ENCODE results near the gene GCSAML.

DNA sequence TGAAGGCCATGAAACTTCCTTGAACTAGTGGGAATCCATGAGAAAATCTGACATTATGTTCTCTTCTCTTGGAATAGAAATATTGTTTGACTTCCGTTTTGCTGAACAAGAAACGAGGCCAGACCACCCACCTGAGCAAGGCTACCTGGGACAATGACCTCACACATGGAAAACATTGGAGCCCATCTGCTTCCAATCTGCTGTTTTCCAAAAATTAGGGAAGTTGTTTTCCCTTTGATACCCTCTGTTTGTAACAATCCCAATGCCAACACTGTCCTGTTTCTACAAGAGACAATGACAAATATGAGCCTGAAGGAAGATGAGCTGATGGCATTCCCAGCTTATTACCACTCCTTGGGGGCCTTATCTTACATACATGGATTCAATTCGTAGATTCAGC is 42.1 kb upstream of the GCSAML start:
- TF ChIP-seq, protein P1, sequence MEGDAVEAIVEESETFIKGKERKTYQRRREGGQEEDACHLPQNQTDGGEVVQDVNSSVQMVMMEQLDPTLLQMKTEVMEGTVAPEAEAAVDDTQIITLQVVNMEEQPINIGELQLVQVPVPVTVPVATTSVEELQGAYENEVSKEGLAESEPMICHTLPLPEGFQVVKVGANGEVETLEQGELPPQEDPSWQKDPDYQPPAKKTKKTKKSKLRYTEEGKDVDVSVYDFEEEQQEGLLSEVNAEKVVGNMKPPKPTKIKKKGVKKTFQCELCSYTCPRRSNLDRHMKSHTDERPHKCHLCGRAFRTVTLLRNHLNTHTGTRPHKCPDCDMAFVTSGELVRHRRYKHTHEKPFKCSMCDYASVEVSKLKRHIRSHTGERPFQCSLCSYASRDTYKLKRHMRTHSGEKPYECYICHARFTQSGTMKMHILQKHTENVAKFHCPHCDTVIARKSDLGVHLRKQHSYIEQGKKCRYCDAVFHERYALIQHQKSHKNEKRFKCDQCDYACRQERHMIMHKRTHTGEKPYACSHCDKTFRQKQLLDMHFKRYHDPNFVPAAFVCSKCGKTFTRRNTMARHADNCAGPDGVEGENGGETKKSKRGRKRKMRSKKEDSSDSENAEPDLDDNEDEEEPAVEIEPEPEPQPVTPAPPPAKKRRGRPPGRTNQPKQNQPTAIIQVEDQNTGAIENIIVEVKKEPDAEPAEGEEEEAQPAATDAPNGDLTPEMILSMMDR (IDR thresholded peaks at IDR 0.05), result no peak
- no peak for TF ChIP-seq GATA3 (IDR thresholded peaks at IDR 0.05; ENCODE audit: borderline replicate concordance)
